HepG2 (cell line): ENCODE results near the gene ABCB10. TPM values are rescaled to one million over a fixed set of nuclear protein-coding genes. Genes with fewer than 3 reads are reported as not detected.

ENCODE experiments used
- FOXP1 ChIP-seq, 2 experiments: fragments of 450-650 bp in 1 of 2; IDR thresholded peaks; 2 replicates each; pipeline ENCODE4 v1.6.1; 2017 to 2018; ENCODE audit warnings: antibody characterized with exemption in 1 of 2
- GATAD2A ChIP-seq: IDR thresholded peaks from 2 replicates; pipeline ENCODE4 v1.6.1; 2016
- GTF2F1 ChIP-seq: fragments of 150-350 bp; IDR thresholded peaks from 2 replicates; pipeline ENCODE4 v1.6.1; 2014; ENCODE audit warnings: low read length
- HDAC1 ChIP-seq: sonication (generic); formaldehyde crosslinking; IDR thresholded peaks from 2 replicates; pipeline ENCODE4 v1.5.1; 2020; ENCODE audit warnings: mild to moderate bottlenecking, missing genetic modification reagents
- HHEX ChIP-seq: IDR thresholded peaks from 2 replicates; pipeline ENCODE4 v1.6.1; 2016; ENCODE audit warnings: control low read depth
- JUN ChIP-seq: sonication (generic); formaldehyde crosslinking; IDR thresholded peaks from 2 replicates; pipeline ENCODE4 v1.4.0; 2020; ENCODE audit warnings: mild to moderate bottlenecking, missing genetic modification reagents
- MEF2D ChIP-seq: sonication (generic); formaldehyde crosslinking; IDR thresholded peaks from 2 replicates; pipeline ENCODE4 v1.5.1; 2020; ENCODE audit warnings: mild to moderate bottlenecking, missing genetic modification reagents
- PCBP2 ChIP-seq: fragments of 200-400 bp; formaldehyde crosslinking; optimal IDR thresholded peaks from 2 replicates; pipeline ENCODE3; 2018; ENCODE audit warnings: low read length, low read depth; ENCODE audit not compliant: poor library complexity, severe bottlenecking
- TGIF2 ChIP-seq: IDR thresholded peaks from 2 replicates; pipeline ENCODE4 v1.6.1; 2016; ENCODE audit warnings: control low read depth, missing compliant biosample characterization
- XBP1 ChIP-seq: sonication (generic); formaldehyde crosslinking; IDR thresholded peaks from 2 replicates; pipeline ENCODE4 v1.5.0; 2020; ENCODE audit warnings: missing genetic modification reagents
- ZNF335 ChIP-seq: sonication (generic); formaldehyde crosslinking; IDR thresholded peaks from 2 replicates; pipeline ENCODE4 v1.4.0; 2020; ENCODE audit warnings: missing genetic modification reagents
- ZNF530 ChIP-seq: sonication (generic); formaldehyde crosslinking; IDR thresholded peaks from 2 replicates; pipeline ENCODE4 v1.5.0; 2020; ENCODE audit warnings: low read depth, mild to moderate bottlenecking, missing genetic modification reagents
- ZNF556 ChIP-seq: sonication (generic); formaldehyde crosslinking; IDR thresholded peaks from 2 replicates; pipeline ENCODE4 v1.4.0; 2020; ENCODE audit warnings: mild to moderate bottlenecking, missing genetic modification reagents, borderline replicate concordance
- polyA plus RNA-seq, 8 experiments: library from polyadenylated mRNA; depleted of rRNA in 3 of 8; stranded (reverse) in 7 of 8; unstranded in 1 of 8; fragments of >200 nt; fragmentation: Illumina TruSeq in 4 of 8; extraction: Trizol in 4 of 8; gene quantifications; 2 replicates each; pipeline versions ENCODE4 v1.2.1 to v1.2.3, GENCODE V29; 2011 to 2016; ENCODE audit warnings: low read depth in 4 of 8, missing spikeins in 1 of 8, mixed read lengths in 1 of 8; ENCODE audit not compliant: insufficient read depth in 1 of 8
- total RNA-seq, 5 experiments: library from RNA; depleted of rRNA; stranded (reverse); fragments of >200 nt; fragmentation: Illumina TruSeq; extraction: Trizol; gene quantifications; 2 replicates each; pipeline ENCODE4 v1.2.3, GENCODE V29; 2016; ENCODE audit warnings: low read depth in 1 of 5
- TF ChIP-seq, protein P1 (sequence below): sonication (generic); formaldehyde crosslinking; IDR thresholded peaks from 2 replicates; pipeline ENCODE4 v1.4.0; 2020; ENCODE audit warnings: missing genetic modification reagents
- TF ChIP-seq, protein P2 (sequence below): IDR thresholded peaks from 2 replicates; pipeline ENCODE4 v1.6.1; 2018; ENCODE audit warnings: missing genetic modification reagents, mild to moderate bottlenecking, missing compliant biosample characterization
- TF ChIP-seq, protein P3 (sequence below): sonication (generic); formaldehyde crosslinking; IDR thresholded peaks from 2 replicates; pipeline ENCODE4 v1.4.0; 2020; ENCODE audit warnings: low read depth, mild to moderate bottlenecking, missing genetic modification reagents
- TF ChIP-seq, protein P4 (sequence below): sonication (generic); formaldehyde crosslinking; conservative IDR thresholded peaks from 2 replicates; pipeline ENCODE4 v1.8.0; 2022; ENCODE audit warnings: mild to moderate bottlenecking, moderate library complexity, missing genetic modification reagents
- TF ChIP-seq, protein P5 (sequence below): fragments of 450-650 bp; IDR thresholded peaks from 2 replicates; pipeline ENCODE4 v1.6.1; 2016

The ABCB10 gene
- total and polyA plus RNA-seq, 2 of the 13 experiments (the other 11 are each of a cell fraction or from before 2014, with no cell fraction given) = 11.2 to 28.9 TPM

DNA sequence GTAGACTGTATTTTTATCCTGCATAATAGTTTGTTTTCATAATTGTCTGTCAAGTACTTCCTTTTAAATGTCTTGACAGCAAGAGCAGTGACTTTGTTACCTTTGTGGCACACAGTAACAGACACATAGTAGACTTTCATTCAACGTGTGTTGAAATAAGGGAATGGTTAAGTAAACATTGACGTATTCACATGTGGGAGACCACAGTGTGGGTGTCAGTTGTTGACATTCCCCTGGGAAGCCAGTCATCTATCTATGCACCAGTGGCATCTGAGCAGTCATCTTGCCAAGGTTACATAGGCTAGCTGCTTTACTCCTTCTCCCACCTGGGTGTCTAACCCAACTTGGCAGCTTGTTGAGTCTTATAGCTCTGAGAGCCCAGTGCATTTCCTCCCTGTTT, 48.9 kb downstream of the ABCB10 start (continued):
- TF ChIP-seq, protein P1, sequence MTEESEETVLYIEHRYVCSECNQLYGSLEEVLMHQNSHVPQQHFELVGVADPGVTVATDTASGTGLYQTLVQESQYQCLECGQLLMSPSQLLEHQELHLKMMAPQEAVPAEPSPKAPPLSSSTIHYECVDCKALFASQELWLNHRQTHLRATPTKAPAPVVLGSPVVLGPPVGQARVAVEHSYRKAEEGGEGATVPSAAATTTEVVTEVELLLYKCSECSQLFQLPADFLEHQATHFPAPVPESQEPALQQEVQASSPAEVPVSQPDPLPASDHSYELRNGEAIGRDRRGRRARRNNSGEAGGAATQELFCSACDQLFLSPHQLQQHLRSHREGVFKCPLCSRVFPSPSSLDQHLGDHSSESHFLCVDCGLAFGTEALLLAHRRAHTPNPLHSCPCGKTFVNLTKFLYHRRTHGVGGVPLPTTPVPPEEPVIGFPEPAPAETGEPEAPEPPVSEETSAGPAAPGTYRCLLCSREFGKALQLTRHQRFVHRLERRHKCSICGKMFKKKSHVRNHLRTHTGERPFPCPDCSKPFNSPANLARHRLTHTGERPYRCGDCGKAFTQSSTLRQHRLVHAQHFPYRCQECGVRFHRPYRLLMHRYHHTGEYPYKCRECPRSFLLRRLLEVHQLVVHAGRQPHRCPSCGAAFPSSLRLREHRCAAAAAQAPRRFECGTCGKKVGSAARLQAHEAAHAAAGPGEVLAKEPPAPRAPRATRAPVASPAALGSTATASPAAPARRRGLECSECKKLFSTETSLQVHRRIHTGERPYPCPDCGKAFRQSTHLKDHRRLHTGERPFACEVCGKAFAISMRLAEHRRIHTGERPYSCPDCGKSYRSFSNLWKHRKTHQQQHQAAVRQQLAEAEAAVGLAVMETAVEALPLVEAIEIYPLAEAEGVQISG (CRISPR knock-in tag) = no peak
- no peak; the same call in 1 of the 2 replicates for TF ChIP-seq GTF2F1
- no peak for TF ChIP-seq ZNF530 (CRISPR knock-in tag)
- TF ChIP-seq TGIF2 (CRISPR knock-in tag) = peak; percentile 95
- TF ChIP-seq FOXP1 (IDR thresholded peaks at IDR 0.05) = no peak; the same call in 1 of the 2 replicates
- peak; percentile 71 for TF ChIP-seq FOXP1 (CRISPR knock-in tag; IDR thresholded peaks at IDR 0.05)
- TF ChIP-seq, protein P2, sequence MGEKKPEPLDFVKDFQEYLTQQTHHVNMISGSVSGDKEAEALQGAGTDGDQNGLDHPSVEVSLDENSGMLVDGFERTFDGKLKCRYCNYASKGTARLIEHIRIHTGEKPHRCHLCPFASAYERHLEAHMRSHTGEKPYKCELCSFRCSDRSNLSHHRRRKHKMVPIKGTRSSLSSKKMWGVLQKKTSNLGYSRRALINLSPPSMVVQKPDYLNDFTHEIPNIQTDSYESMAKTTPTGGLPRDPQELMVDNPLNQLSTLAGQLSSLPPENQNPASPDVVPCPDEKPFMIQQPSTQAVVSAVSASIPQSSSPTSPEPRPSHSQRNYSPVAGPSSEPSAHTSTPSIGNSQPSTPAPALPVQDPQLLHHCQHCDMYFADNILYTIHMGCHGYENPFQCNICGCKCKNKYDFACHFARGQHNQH = peak; percentile 64; the same call in 1 of the 2 replicates
- TF ChIP-seq, protein P3, sequence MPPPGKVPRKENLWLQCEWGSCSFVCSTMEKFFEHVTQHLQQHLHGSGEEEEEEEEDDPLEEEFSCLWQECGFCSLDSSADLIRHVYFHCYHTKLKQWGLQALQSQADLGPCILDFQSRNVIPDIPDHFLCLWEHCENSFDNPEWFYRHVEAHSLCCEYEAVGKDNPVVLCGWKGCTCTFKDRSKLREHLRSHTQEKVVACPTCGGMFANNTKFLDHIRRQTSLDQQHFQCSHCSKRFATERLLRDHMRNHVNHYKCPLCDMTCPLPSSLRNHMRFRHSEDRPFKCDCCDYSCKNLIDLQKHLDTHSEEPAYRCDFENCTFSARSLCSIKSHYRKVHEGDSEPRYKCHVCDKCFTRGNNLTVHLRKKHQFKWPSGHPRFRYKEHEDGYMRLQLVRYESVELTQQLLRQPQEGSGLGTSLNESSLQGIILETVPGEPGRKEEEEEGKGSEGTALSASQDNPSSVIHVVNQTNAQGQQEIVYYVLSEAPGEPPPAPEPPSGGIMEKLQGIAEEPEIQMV = no peak
- peak; percentile 88 for TF ChIP-seq GATAD2A
- TF ChIP-seq, protein P4, sequence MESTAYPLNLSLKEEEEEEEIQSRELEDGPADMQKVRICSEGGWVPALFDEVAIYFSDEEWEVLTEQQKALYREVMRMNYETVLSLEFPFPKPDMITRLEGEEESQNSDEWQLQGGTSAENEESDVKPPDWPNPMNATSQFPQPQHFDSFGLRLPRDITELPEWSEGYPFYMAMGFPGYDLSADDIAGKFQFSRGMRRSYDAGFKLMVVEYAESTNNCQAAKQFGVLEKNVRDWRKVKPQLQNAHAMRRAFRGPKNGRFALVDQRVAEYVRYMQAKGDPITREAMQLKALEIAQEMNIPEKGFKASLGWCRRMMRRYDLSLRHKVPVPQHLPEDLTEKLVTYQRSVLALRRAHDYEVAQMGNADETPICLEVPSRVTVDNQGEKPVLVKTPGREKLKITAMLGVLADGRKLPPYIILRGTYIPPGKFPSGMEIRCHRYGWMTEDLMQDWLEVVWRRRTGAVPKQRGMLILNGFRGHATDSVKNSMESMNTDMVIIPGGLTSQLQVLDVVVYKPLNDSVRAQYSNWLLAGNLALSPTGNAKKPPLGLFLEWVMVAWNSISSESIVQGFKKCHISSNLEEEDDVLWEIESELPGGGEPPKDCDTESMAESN (CRISPR knock-in tag) = no peak
- peak; percentile 65; the same call in 1 of the 2 replicates for TF ChIP-seq JUN (CRISPR knock-in tag)
- TF ChIP-seq ZNF335 (CRISPR knock-in tag) = 0 out of 2 replicates have a peak, but pooled peaks have one; percentile 17
- no peak for TF ChIP-seq PCBP2
- no peak for TF ChIP-seq HHEX (CRISPR knock-in tag)
- 0 out of 2 replicates have a peak, but pooled peaks have one; percentile 48 for TF ChIP-seq MEF2D (CRISPR knock-in tag)
- no peak for TF ChIP-seq XBP1
- peak; percentile 57; the same call in 1 of the 2 replicates for TF ChIP-seq ZNF556
- TF ChIP-seq, protein P5, sequence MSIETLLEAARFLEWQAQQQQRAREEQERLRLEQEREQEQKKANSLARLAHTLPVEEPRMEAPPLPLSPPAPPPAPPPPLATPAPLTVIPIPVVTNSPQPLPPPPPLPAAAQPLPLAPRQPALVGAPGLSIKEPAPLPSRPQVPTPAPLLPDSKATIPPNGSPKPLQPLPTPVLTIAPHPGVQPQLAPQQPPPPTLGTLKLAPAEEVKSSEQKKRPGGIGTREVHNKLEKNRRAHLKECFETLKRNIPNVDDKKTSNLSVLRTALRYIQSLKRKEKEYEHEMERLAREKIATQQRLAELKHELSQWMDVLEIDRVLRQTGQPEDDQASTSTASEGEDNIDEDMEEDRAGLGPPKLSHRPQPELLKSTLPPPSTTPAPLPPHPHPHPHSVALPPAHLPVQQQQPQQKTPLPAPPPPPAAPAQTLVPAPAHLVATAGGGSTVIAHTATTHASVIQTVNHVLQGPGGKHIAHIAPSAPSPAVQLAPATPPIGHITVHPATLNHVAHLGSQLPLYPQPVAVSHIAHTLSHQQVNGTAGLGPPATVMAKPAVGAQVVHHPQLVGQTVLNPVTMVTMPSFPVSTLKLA = peak; percentile 93
- peak; percentile 69 for TF ChIP-seq HDAC1
